ENCODE data around the gene PHF23.
A peak's percentile ranks its signal among the peaks of the same experiment; 100 is the strongest.

The PHF23 gene

DNA sequence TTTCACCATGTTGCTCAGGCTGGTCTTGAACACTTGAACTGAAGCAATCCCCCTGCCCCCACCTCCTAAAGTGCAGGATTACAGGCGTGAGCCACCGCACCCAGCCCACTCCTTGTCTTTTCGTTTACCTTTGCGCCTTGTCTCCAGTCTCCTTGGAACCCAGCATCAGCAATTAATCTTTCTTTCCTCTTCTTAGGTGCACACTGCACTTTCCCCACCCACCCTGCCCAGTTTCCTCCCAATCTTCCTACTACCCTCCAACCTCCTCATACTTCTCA lies 24.5 kb upstream of the PHF23 start:
- no peak overlapping the region for H3K27ac ChIP-seq (ENCODE audit: low read depth, low read length)
- H2BK120ac ChIP-seq (ENCODE audit: low read depth, low read length), result no peak overlapping the region
- peak; percentile 25 for DNase-seq
- peaks cover 2% of the 10 kb centered on the region for H3K36me3 ChIP-seq (ENCODE audit: control insufficient read depth, insufficient read depth, low read length)
- H4K5ac ChIP-seq (ENCODE audit: low read length), result no peak overlapping the region
- H3K4me2 ChIP-seq (ENCODE audit: low read length), result no peak overlapping the region
- H2BK5ac ChIP-seq (ENCODE audit: low read length), result peak overlapping the region; percentile 52
- peaks cover 5% of the 10 kb centered on the region for H3K4me1 ChIP-seq (ENCODE audit: control insufficient read depth, low read depth, low read length)
- no peak overlapping the region for H2BK15ac ChIP-seq (replicated peaks; ENCODE audit: low read depth)
- H3K56ac ChIP-seq (ENCODE audit: low read length), result peak overlapping the region; percentile 88
- no peak overlapping the region for H3K18ac ChIP-seq (ENCODE audit: low read length)
- no CpG with 5 or more reads among the region's 4 CpGs for WGBS (ENCODE audit: extremely low coverage, insufficient coverage, low lambda C conversion rate)
- H3K4ac ChIP-seq (ENCODE audit: low read depth, low read length), result no peak overlapping the region
- no peak overlapping the region for H2AK5ac ChIP-seq (ENCODE audit: low read length)
- no peak overlapping the region for H3K4me3 ChIP-seq (ENCODE audit: low read length)
- peak overlapping the region; percentile 11 for H3K23ac ChIP-seq (ENCODE audit: low read length)
- H3K79me1 ChIP-seq (ENCODE audit: low read length), result peaks cover 9% of the 10 kb centered on the region
- no peak overlapping the region for H4K8ac ChIP-seq (ENCODE audit: low read depth, low read length)
- peak overlapping the region; percentile 74 for H3K9ac ChIP-seq (ENCODE audit: low read length)
- H3K79me2 ChIP-seq (ENCODE audit: control insufficient read depth, insufficient read depth, low read length), result peaks cover 24% of the 10 kb centered on the region
- H3K27me3 ChIP-seq (ENCODE audit: insufficient read depth, low read length, poor library complexity), result no peaks in the 10 kb centered on the region

DNA sequence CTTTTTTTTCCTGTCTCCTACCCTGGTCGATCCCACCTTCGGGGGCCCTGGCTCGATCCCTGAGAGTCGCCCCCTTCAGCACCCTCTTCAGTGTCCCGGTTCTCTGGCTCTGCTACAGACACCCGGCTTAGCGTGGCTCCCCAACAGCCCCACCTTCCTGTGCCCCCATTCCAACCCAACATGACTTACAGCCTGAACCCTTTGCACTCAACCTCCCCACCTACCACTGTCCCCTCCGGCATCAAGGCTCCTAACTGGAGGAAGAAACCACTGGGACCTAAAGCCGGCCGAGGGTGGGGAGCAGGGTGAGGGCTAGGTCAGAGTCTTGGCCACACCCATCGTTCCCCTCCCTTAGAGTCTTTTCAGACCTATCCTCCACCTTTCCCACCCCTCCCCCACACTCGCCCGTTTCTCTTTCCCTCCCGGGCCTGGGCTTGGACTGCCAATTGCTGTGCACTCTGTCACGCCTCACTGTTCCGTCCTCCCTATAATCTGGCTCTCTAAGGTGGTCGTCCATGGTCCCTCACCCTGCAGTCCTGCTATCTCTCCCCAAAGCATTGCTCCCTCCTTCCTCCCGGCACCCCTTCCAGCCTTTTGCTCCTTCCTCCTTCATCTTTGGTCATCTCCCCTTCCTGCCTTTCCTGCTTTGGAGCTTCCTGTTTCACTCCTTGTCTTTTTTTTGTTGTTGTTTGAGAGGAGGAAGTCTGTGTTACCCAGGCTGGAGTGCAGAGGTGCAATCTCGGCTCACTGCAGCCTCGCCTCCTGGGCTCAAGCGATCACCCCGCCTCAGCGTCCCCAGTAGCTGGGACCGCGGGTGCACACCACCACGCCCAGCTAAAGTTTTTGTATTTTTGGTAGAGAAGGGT lies 23.9 kb upstream of the PHF23 start:
- WGBS (ENCODE audit: extremely low coverage, insufficient coverage, low lambda C conversion rate), result no CpG with 5 or more reads among the region's 26 CpGs
- H3K4ac ChIP-seq (ENCODE audit: low read depth, low read length), result no peak overlapping the region
- H3K23ac ChIP-seq (ENCODE audit: low read length), result peak overlapping the region; percentile 54
- no peak overlapping the region for H2AK5ac ChIP-seq (ENCODE audit: low read length)
- H3K4me1 ChIP-seq (ENCODE audit: control insufficient read depth, low read depth, low read length), result peaks cover 5% of the 10 kb centered on the region
- no peak overlapping the region for H2BK15ac ChIP-seq (replicated peaks; ENCODE audit: low read depth)
- no peak overlapping the region for H4K8ac ChIP-seq (ENCODE audit: low read depth, low read length)
- no peak overlapping the region for H2BK120ac ChIP-seq (ENCODE audit: low read depth, low read length)
- peak overlapping the region; percentile 0 for H3K18ac ChIP-seq (ENCODE audit: low read length)
- H3K56ac ChIP-seq (ENCODE audit: low read length), result peak overlapping the region; percentile 88
- H3K79me2 ChIP-seq (ENCODE audit: control insufficient read depth, insufficient read depth, low read length), result peaks cover 25% of the 10 kb centered on the region
- H3K79me1 ChIP-seq (ENCODE audit: low read length), result peaks cover 9% of the 10 kb centered on the region
- H3K4me2 ChIP-seq (ENCODE audit: low read length), result peak overlapping the region; percentile 80
- peaks cover 2% of the 10 kb centered on the region for H3K36me3 ChIP-seq (ENCODE audit: control insufficient read depth, insufficient read depth, low read length)
- no peaks in the 10 kb centered on the region for H3K27me3 ChIP-seq (ENCODE audit: insufficient read depth, low read length, poor library complexity)
- H2BK5ac ChIP-seq (ENCODE audit: low read length), result peak overlapping the region; percentile 52
- H4K5ac ChIP-seq (ENCODE audit: low read length), result no peak overlapping the region
- peak overlapping the region; percentile 74 for H3K9ac ChIP-seq (ENCODE audit: low read length)
- peak overlapping the region; percentile 33 for H3K4me3 ChIP-seq (ENCODE audit: low read length)
- H3K27ac ChIP-seq (ENCODE audit: low read depth, low read length), result peak overlapping the region; percentile 24
- peak; percentile 93 for DNase-seq

DNA sequence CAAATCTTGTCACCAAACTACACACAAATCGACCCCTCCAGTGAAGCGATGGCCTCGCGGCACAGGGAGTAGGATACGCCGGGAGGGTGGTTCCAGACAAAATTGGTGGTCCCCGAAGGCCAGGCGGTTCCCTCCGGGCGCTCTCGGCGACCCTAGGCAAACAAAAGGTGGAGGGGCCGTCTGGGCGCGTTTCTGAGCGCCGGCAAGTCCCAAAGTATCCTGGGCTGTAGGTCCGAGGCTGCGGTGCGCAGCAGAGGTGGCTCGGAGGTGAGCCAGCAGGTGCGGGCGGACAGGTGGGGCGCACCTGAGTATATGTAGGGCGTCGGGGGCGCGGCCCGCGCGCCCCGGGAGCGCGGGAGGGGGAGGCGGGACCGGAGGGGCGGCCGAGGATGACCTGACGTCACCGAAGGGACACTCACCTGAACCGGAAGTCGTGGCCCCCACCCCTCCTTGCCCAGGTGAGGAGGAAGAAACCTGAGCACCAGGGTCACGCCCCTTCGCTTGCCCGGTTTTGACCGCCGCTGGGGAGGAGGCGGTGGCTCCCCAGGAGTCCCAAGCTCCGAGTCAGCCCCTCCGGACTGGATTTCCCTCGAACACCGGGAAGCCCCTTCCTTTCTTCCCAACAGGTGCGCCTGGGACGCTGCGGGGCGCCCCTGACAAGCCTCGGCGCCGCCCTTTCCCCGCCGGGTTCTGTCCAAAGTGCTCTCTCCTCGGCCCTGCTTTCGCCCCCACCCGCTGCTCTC lies 23.1 kb upstream of the PHF23 start, which contains the start of gene CLDN7:
CLDN7 (minus strand) TSS at position 287 of the 743 bp plus-strand sequence. CDS start 435 bp downstream, outside the sequence.
- peak within 1 kb of the TSS; percentile 87 for H3K4ac ChIP-seq (ENCODE audit: low read depth, low read length)
- no peak within 1 kb of the TSS for H4K5ac ChIP-seq (ENCODE audit: low read length)
- H3K79me2 ChIP-seq (ENCODE audit: control insufficient read depth, insufficient read depth, low read length), result peaks cover 25% of the 10 kb centered on the region
- peak within 1 kb of the TSS; percentile 85 for H3K4me3 ChIP-seq (ENCODE audit: low read length)
- no CpG with 5 or more reads among the region's 64 CpGs for WGBS (ENCODE audit: extremely low coverage, insufficient coverage, low lambda C conversion rate)
- H4K8ac ChIP-seq (ENCODE audit: low read depth, low read length), result no peak within 1 kb of the TSS
- peaks cover 2% of the 10 kb centered on the region for H3K36me3 ChIP-seq (ENCODE audit: control insufficient read depth, insufficient read depth, low read length)
- peak within 1 kb of the TSS; percentile 24 for H3K27ac ChIP-seq (ENCODE audit: low read depth, low read length)
- H3K18ac ChIP-seq (ENCODE audit: low read length), result peak within 1 kb of the TSS; percentile 54
- H3K27me3 ChIP-seq (ENCODE audit: insufficient read depth, low read length, poor library complexity), result no peaks in the 10 kb centered on the region
- peak within 1 kb of the TSS; percentile 52 for H2BK5ac ChIP-seq (ENCODE audit: low read length)
- no peak within 1 kb of the TSS for H2BK120ac ChIP-seq (ENCODE audit: low read depth, low read length)
- no peak within 1 kb of the TSS for H2BK15ac ChIP-seq (replicated peaks; ENCODE audit: low read depth)
- H3K4me2 ChIP-seq (ENCODE audit: low read length), result peak within 1 kb of the TSS; percentile 80
- H3K9ac ChIP-seq (ENCODE audit: low read length), result peak within 1 kb of the TSS; percentile 96
- peaks cover 5% of the 10 kb centered on the region for H3K4me1 ChIP-seq (ENCODE audit: control insufficient read depth, low read depth, low read length)
- DNase-seq, result peak; percentile 89
- peak within 1 kb of the TSS; percentile 66 for H3K23ac ChIP-seq (ENCODE audit: low read length)
- H3K56ac ChIP-seq (ENCODE audit: low read length), result peak within 1 kb of the TSS; percentile 99
- peak within 1 kb of the TSS; percentile 92 for H2AK5ac ChIP-seq (ENCODE audit: low read length)
- H3K79me1 ChIP-seq (ENCODE audit: low read length), result peaks cover 9% of the 10 kb centered on the region

DNA sequence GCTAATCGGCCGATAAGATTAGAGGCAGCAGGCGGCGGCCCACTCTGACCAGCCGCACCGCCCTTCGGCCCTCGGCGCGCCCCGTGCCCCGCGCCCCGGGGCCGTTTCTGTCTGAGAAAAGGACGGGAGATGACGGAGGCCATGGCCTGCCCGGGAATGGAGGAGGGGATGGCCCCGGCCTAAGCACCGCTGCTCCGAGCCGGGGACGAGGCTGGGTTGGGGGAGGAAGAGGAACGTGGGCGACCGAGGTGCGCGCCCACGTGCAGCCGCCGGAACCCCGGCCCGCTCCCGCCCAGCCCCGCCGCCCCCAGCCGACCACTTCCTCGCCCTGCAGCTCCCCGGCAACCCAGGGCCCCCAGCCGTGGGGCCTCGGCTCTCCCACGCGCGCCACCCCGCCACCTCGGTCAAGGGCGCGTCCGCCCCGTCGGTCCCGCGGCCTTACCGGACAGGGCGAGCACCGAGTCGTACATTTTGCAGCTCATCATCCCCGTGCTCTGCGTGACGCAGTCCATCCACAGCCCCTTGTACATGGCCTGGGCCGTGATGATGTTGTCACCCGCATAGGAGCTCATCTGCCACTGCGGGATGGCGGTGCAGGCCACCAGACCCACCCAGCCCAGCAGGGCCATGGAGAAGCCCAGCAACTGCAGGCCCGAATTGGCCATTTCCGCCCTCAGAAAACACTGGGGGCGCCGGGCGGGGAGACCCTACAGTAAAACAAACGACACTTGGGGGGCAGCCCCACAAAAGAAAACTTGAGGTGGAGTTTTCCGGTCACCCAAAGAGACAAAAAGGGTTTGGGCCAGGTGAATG lies 22.3 kb upstream of the PHF23 start:
- Histone ChIP-seq H3K9ac (ENCODE audit: low read length) (peak overlapping the region; percentile 96), H4K5ac (ENCODE audit: low read length) (no peak overlapping the region), H3K18ac (ENCODE audit: low read length) (peak overlapping the region; percentile 54), H3K36me3 (ENCODE audit: control insufficient read depth, insufficient read depth, low read length) (peaks cover 2% of the 10 kb centered on the region), H3K56ac (ENCODE audit: low read length) (peak overlapping the region; percentile 99), H3K23ac (ENCODE audit: low read length) (peak overlapping the region; percentile 66), H2AK5ac (ENCODE audit: low read length) (peak overlapping the region; percentile 92), H3K4ac (ENCODE audit: low read depth, low read length) (peak overlapping the region; percentile 87), H3K79me2 (ENCODE audit: control insufficient read depth, insufficient read depth, low read length) (peaks cover 25% of the 10 kb centered on the region), H3K27ac (ENCODE audit: low read depth, low read length) (no peak overlapping the region), H2BK15ac (replicated peaks; ENCODE audit: low read depth) (no peak overlapping the region), H3K79me1 (ENCODE audit: low read length) (peaks cover 9% of the 10 kb centered on the region), H3K4me3 (ENCODE audit: low read length) (peak overlapping the region; percentile 85), H4K8ac (ENCODE audit: low read depth, low read length) (no peak overlapping the region), H3K4me1 (ENCODE audit: control insufficient read depth, low read depth, low read length) (peaks cover 5% of the 10 kb centered on the region), H3K27me3 (ENCODE audit: insufficient read depth, low read length, poor library complexity) (no peaks in the 10 kb centered on the region), H2BK120ac (ENCODE audit: low read depth, low read length) (no peak overlapping the region), H2BK5ac (ENCODE audit: low read length) (peak overlapping the region; percentile 45), H3K4me2 (ENCODE audit: low read length) (peak overlapping the region; percentile 38)
- no CpG with 5 or more reads among the region's 71 CpGs for WGBS (ENCODE audit: extremely low coverage, insufficient coverage, low lambda C conversion rate)
- DNase-seq, result peak; percentile 39

DNA sequence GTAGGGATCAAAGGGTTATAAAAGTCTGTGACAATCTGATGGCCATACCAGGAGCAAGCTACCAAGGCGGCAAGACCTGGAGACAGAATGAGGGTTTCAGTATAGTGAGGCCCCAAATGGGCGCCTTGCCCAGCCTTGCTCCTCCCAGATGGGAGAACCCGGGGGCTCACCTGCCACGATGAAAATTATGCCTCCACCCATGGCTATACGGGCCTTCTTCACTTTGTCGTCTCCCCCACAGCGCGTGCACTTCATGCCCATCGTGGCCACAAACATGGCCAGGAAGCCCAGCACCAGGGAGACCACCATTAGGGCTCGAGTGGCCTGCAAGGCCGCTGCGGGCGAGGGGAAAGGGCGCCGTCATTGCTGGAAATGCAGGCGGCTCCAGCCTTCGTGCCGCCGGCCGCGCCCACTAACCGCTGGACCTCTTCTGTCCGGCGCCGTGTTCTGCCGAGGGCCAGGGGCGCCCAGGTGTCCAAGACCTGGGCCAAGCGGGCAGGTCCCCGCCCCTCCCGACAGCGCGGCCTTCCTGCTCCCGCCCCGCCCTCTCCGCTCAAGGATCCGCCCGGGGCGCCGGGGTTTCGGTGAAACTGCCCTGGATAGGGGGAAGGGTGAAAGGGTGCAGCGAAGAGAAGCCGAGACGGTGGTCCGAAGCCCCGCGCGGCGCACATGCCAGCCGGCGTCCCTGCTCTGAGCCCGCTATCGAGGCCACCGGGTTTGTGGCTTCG lies 21.6 kb upstream of the PHF23 start:
- Histone ChIP-seq H3K23ac (ENCODE audit: low read length) (peak overlapping the region; percentile 68), H2BK120ac (ENCODE audit: low read depth, low read length) (no peak overlapping the region), H3K56ac (ENCODE audit: low read length) (peak overlapping the region; percentile 99), H3K27me3 (ENCODE audit: insufficient read depth, low read length, poor library complexity) (no peaks in the 10 kb centered on the region), H4K8ac (ENCODE audit: low read depth, low read length) (no peak overlapping the region), H3K27ac (ENCODE audit: low read depth, low read length) (no peak overlapping the region), H3K4me2 (ENCODE audit: low read length) (peak overlapping the region; percentile 33), H3K4ac (ENCODE audit: low read depth, low read length) (peak overlapping the region; percentile 87), H3K18ac (ENCODE audit: low read length) (peak overlapping the region; percentile 54), H3K79me1 (ENCODE audit: low read length) (peaks cover 9% of the 10 kb centered on the region), H4K5ac (ENCODE audit: low read length) (no peak overlapping the region), H3K79me2 (ENCODE audit: control insufficient read depth, insufficient read depth, low read length) (peaks cover 25% of the 10 kb centered on the region), H2BK5ac (ENCODE audit: low read length) (no peak overlapping the region), H3K4me1 (ENCODE audit: control insufficient read depth, low read depth, low read length) (peaks cover 5% of the 10 kb centered on the region), H3K36me3 (ENCODE audit: control insufficient read depth, insufficient read depth, low read length) (peaks cover 2% of the 10 kb centered on the region), H2BK15ac (replicated peaks; ENCODE audit: low read depth) (no peak overlapping the region), H2AK5ac (ENCODE audit: low read length) (no peak overlapping the region), H3K4me3 (ENCODE audit: low read length) (peak overlapping the region; percentile 39), H3K9ac (ENCODE audit: low read length) (peak overlapping the region; percentile 96)
- WGBS (ENCODE audit: extremely low coverage, insufficient coverage, low lambda C conversion rate), result no CpG with 5 or more reads among the region's 54 CpGs
- DNase-seq, result peak; percentile 80
